HL-60/S4 (cell line): Measurements from ENCODE around the gene SFT2D2.

ENCODE experiments used
- in situ Hi-C: fragments of 300-500 bp; cut with MboI; formaldehyde crosslinking; loops from 2 replicates; pipeline ENCODE4 v1.14.3; 2022; ENCODE audit warnings: low sequenced_read_pairs

SFT2D2 gene

DNA sequence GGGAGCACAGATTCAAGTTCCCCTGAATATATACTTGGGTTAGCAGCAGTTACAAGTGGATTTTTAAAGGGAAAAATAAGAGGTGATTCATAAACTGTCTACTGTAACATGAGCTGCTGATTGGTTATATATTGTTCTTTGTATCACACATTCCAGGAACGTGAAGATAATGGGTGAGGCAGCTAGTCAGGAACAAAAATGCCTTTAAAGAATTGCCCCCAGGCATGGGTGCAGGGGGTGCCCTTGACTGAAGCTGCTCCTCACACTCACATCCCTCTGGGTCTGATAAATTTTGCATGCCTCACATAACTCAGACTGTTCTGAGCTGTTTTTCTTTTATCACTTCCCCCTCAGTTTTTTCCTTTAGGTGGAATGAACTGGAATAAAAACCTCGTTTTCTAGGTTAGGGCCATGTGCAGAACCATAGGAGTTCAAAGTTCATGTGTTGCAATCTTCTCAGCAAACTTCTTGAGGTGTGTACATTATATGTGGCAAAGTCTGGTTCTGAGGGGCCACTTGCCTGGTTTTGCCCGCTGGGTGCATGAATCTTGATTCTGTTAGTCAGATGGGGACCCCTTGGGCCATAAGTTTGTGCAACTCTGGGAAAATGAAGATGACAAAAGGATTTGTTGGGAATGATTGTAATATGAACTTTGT, 76.0 kb downstream of the SFT2D2 start:
- in situ Hi-C loops = no loop called here
